Measurements from ENCODE around the gene CEMP1. TPM values are rescaled to one million over a fixed set of nuclear protein-coding genes. Genes with fewer than 3 reads are reported as not detected.

Gene CEMP1
- total RNA-seq, 1 experiment from 2014 or later, result not detected

DNA sequence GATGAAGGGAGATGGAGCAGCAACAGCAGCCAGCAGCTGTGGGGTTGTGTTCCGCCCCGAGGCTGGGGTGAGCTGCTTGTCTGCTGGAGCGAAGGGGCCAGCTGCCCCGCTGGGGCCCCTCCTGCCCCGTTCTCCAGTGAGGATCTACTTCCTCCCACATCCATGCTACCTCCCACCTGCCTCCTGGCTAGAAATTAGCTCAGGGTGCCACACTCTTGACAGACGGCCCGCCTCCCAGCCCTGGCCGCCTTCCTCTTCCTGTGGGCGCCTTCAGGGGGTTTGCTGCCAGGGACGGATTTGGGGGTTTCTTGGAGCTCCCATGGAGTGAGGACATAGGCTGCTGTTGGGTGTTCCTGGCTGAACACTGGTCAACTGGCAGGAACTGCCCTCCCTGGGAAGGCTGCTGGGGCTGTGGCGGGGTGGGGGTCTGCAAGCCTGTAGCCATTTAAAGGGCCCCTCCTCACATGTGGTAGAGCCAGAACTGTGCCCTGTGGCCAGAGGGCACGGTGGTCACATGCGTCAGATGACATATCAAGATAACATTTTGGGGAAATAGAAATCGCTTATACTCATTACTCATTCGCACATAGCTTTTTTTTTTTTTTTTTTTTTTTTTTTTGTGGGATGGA, 43.2 kb downstream of the CEMP1 start:
- CTCF ChIA-PET, result interaction anchor here (0.8 kb wide), 1 partner anchor 13 kb away, joined by 10 read pairs; no protein-coding TSS in a partner anchor
- H3K36me3 ChIP-seq (ENCODE audit: insufficient read depth, low read length, poor library complexity, severe bottlenecking), result no peaks in the 10 kb centered on the region
- POLR2A ChIA-PET (ENCODE audit: low non-redundant PET), result no interaction called here

DNA sequence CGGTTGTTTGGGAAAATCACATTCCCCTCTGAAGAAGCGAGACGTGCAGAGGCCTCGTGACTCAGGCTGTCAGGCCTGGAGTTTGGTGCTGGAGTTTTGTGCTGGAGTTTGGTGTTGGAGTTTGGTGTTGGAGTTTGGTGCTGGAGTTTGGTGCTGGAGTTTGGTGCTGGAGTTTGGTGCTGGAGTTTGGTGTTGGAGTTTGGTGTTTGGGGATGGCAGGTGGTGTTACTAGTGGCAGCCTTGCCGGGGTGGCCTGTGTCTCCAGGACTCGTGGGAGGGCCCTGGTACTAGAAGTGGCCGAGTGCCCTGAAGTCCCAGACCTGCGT, 43.7 kb downstream of the CEMP1 start:
- Histone ChIP-seq H3K4me3 (ENCODE audit: low read depth, low read length, poor library complexity, severe bottlenecking) (no peak overlapping the region), H3K27me3 (replicated peaks; ENCODE audit: insufficient read depth, low read depth, low read length, poor library complexity) (no peaks in the 10 kb centered on the region), H3K9me3 (ENCODE audit: low read depth, low read length, poor library complexity, severe bottlenecking) (no peaks in the 10 kb centered on the region), H3K4me1 (ENCODE audit: insufficient read depth, low read length, poor library complexity, severe bottlenecking) (no peaks in the 10 kb centered on the region), H3K36me3 (ENCODE audit: insufficient read depth, low read length, poor library complexity, severe bottlenecking) (no peaks in the 10 kb centered on the region), H3K27ac (ENCODE audit: low read depth, low read length, poor library complexity, severe bottlenecking) (no peak overlapping the region)
- POLR2A ChIA-PET (ENCODE audit: low non-redundant PET), result no interaction called here
- CTCF ChIA-PET, result no interaction called here
- no TSS peak for BruUV-seq (replicated peaks)
- DNase-seq (ENCODE audit: low spot score), result no peak
- intact Hi-C loops (cut with micrococcal nuclease; ENCODE audit: unreplicated experiment), result no loop called here
- no peak for TF ChIP-seq EZH2 (IDR thresholded peaks at IDR 0.05; ENCODE audit: borderline replicate concordance, low read depth, low read length, poor library complexity, severe bottlenecking)
- TF ChIP-seq, protein P1, sequence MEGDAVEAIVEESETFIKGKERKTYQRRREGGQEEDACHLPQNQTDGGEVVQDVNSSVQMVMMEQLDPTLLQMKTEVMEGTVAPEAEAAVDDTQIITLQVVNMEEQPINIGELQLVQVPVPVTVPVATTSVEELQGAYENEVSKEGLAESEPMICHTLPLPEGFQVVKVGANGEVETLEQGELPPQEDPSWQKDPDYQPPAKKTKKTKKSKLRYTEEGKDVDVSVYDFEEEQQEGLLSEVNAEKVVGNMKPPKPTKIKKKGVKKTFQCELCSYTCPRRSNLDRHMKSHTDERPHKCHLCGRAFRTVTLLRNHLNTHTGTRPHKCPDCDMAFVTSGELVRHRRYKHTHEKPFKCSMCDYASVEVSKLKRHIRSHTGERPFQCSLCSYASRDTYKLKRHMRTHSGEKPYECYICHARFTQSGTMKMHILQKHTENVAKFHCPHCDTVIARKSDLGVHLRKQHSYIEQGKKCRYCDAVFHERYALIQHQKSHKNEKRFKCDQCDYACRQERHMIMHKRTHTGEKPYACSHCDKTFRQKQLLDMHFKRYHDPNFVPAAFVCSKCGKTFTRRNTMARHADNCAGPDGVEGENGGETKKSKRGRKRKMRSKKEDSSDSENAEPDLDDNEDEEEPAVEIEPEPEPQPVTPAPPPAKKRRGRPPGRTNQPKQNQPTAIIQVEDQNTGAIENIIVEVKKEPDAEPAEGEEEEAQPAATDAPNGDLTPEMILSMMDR (conservative IDR thresholded peaks at IDR 0.05; ENCODE audit: low read depth, low read length), result no peak

More for the DNA sequence above, 43.2 kb downstream of the CEMP1 start:
- intact Hi-C loops (cut with micrococcal nuclease; ENCODE audit: unreplicated experiment), result no loop called here
- no peaks in the 10 kb centered on the region for H3K27me3 ChIP-seq (replicated peaks; ENCODE audit: insufficient read depth, low read depth, low read length, poor library complexity)
- H3K9me3 ChIP-seq (ENCODE audit: low read depth, low read length, poor library complexity, severe bottlenecking), result no peaks in the 10 kb centered on the region
- DNase-seq (ENCODE audit: low spot score), result no peak
- TF ChIP-seq, protein P1 (conservative IDR thresholded peaks at IDR 0.05; ENCODE audit: low read depth, low read length), result no peak
- no peak for TF ChIP-seq EZH2 (IDR thresholded peaks at IDR 0.05; ENCODE audit: borderline replicate concordance, low read depth, low read length, poor library complexity, severe bottlenecking)
- no peaks in the 10 kb centered on the region for H3K4me1 ChIP-seq (ENCODE audit: insufficient read depth, low read length, poor library complexity, severe bottlenecking)
- no peak overlapping the region for H3K27ac ChIP-seq (ENCODE audit: low read depth, low read length, poor library complexity, severe bottlenecking)
- no peak overlapping the region for H3K4me3 ChIP-seq (ENCODE audit: low read depth, low read length, poor library complexity, severe bottlenecking)
- no TSS peak for BruUV-seq (replicated peaks)

DNA sequence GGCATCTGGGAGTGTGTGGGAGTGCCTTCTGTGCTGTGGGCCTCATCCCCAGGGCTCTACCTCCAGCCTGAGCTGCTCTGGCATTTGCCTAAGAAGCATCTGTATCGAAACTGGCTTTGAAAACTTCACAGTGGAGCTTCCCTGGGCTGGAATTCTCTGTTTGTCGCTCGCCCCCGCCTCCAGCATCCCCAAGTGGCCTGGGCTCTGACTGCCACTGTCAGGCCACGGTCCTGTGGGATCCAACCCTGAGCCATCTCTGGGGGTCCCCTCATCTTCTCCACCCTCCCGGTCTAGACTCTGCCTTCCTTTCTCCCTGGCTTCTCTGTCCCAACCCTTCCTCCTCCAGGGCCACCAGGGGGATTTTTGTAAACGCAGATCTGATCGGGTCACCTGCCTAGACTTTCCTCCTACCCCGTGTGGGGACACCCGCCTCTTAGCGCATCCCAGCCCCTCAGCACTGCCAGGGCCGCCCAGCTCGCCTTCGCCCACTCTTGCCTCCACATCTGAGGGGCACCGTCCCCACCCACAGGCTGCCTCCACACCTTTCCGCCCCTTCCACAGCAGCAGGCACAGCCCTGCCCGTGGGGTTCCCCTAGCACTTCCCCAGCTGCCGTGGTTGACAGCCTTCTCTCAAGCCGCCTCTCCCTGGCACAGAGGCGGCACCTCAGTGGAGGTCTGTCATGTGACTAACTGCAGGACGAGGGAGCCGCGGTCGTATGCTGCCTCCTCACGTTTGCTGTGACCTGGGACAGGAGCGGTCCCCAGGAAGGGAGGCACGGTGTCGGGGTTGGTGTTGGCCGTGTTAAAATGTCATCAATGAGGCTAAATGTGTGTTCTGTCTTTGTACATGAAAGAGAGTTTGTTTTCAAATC, 44.3 kb downstream of the CEMP1 start:
- intact Hi-C loops (cut with micrococcal nuclease; ENCODE audit: unreplicated experiment), result no loop called here
- Histone ChIP-seq H3K27me3 (replicated peaks; ENCODE audit: insufficient read depth, low read depth, low read length, poor library complexity) (no peaks in the 10 kb centered on the region), H3K4me3 (ENCODE audit: low read depth, low read length, poor library complexity, severe bottlenecking) (no peak overlapping the region), H3K9me3 (ENCODE audit: low read depth, low read length, poor library complexity, severe bottlenecking) (no peaks in the 10 kb centered on the region), H3K27ac (ENCODE audit: low read depth, low read length, poor library complexity, severe bottlenecking) (peak overlapping the region; percentile 16), H3K36me3 (ENCODE audit: insufficient read depth, low read length, poor library complexity, severe bottlenecking) (no peaks in the 10 kb centered on the region), H3K4me1 (ENCODE audit: insufficient read depth, low read length, poor library complexity, severe bottlenecking) (no peaks in the 10 kb centered on the region)
- ChIA-PET POLR2A (ENCODE audit: low non-redundant PET) (no interaction called here), CTCF (no interaction called here)
- BruUV-seq (replicated peaks), result no TSS peak
- no peak for TF ChIP-seq EZH2 (IDR thresholded peaks at IDR 0.05; ENCODE audit: borderline replicate concordance, low read depth, low read length, poor library complexity, severe bottlenecking)
- TF ChIP-seq, protein P1 (conservative IDR thresholded peaks at IDR 0.05; ENCODE audit: low read depth, low read length), result 0 out of 2 replicates have a peak, but pooled peaks have one; percentile 12
- no peak for DNase-seq (ENCODE audit: low spot score)
